Lung (tissue), 16 donors: ENCODE results near the gene NSG2. TPM values are rescaled to one million over a fixed set of nuclear protein-coding genes. Genes with fewer than 3 reads are reported as not detected.

ENCODE experiments used
- ATAC-seq: fragments of 200-7000 bp; cut with Tn5 transposase; one replicate; pipeline ENCODE4 v1.9.1; 2020; ENCODE audit warnings: moderate number of reproducible peaks; ENCODE audit not compliant: insufficient read depth, low FRiP score
- DNase-seq, 3 donors: peaks; one replicate each; pipeline ENCODE4 v3.0.0-alpha.2; 2013 to 2017
- H3K27ac ChIP-seq, 2 donors: one replicate each; pipeline ENCODE4 v1.5.1; 2013; ENCODE audit warnings: mild to moderate bottlenecking in 2 of 2, moderate library complexity in 2 of 2, control low read depth in 1 of 2, inconsistent platforms in 1 of 2, low read depth in 1 of 2, low read length in 1 of 2
- H3K27me3 ChIP-seq, 3 donors: one replicate each; pipeline ENCODE4 v1.5.1; 2013; ENCODE audit warnings: low read length in 2 of 3; ENCODE audit not compliant: control insufficient read depth in 3 of 3, insufficient read depth in 3 of 3
- H3K36me3 ChIP-seq, 4 donors: one replicate each; pipeline ENCODE4 v1.5.1; 2013; ENCODE audit warnings: low read length in 4 of 4, mild to moderate bottlenecking in 1 of 4, moderate library complexity in 1 of 4; ENCODE audit not compliant: control insufficient read depth in 4 of 4, insufficient read depth in 4 of 4
- H3K4me1 ChIP-seq, 5 donors: one replicate each; pipeline ENCODE4 v1.5.1; 2013; ENCODE audit warnings: low read length in 5 of 5, mild to moderate bottlenecking in 2 of 5, moderate library complexity in 1 of 5; ENCODE audit not compliant: control insufficient read depth in 5 of 5, insufficient read depth in 5 of 5
- H3K4me3 ChIP-seq: one replicate; pipeline ENCODE4 v1.5.1; 2013; ENCODE audit warnings: mild to moderate bottlenecking, control low read depth, moderate library complexity
- H3K9ac ChIP-seq, 2 donors: one replicate each; pipeline ENCODE4 v1.5.1; 2013; ENCODE audit warnings: low read length in 2 of 2, control low read depth in 1 of 2; ENCODE audit not compliant: insufficient read depth in 1 of 2
- H3K9me3 ChIP-seq, 4 donors: one replicate each; pipeline ENCODE4 v1.5.1; 2013; ENCODE audit warnings: low read length in 3 of 4, mild to moderate bottlenecking in 1 of 4, moderate library complexity in 1 of 4; ENCODE audit not compliant: control insufficient read depth in 4 of 4, insufficient read depth in 3 of 4
- WGBS, 2 donors: extraction: QIAGEN DNeasy Blood & Tissue Kit; methylation state at CpG; one replicate each; pipeline ENCODE4 v1.1.7; 2013; 5-methylcytosine and 5-hydroxymethylcytosine counted together
- long read RNA-seq, 5 donors: transcript quantifications; one replicate each; lab custom pipeline, GENCODE V29; 2026
- polyA plus RNA-seq, 2 donors: library from polyadenylated mRNA; stranded (reverse); fragments of 200-250 nt; gene quantifications; one replicate each; pipeline ENCODE4 v1.2.1, GENCODE V29; 2013
- total RNA-seq, 2 donors: library from RNA; depleted of rRNA in 1 of 2; stranded (reverse); fragments of >200 nt in 1 of 2; gene quantifications; one replicate each; pipeline ENCODE4 v1.2.1, GENCODE V29; 2014 to 2021
- TF ChIP-seq, protein P1 (sequence below): IDR thresholded peaks from 2 replicates; pipeline ENCODE4 v1.5.1; 2012; ENCODE audit warnings: mild to moderate bottlenecking; ENCODE audit errors: control extremely low read depth, extremely low read depth
- donor health status: control.
- donor health status: control.
- donor health status: Bipolar disorder and iron deficiency.
- donor health status: healthy.
- donor health status: DM: yes; HTN: yes; CAD: no.

NSG2 gene
- 1 to 10 TPM in 1 of 2 donors, not detected in 1; 1.6 TPM for total RNA-seq
- under 1 TPM; 0.13 to 0.16 TPM for polyA plus RNA-seq
- long read RNA-seq, donor 1: 0 reads
- long read RNA-seq, donor 2: 0 reads
- long read RNA-seq, donor 3: 0 reads
- long read RNA-seq, donor 4: 0 reads
- long read RNA-seq, donor 5, partial matches to known transcripts: 0 of 1 reads
- long read RNA-seq, donor 5, other reads (novel, unspliced or antisense): 0 of 1 reads

DNA sequence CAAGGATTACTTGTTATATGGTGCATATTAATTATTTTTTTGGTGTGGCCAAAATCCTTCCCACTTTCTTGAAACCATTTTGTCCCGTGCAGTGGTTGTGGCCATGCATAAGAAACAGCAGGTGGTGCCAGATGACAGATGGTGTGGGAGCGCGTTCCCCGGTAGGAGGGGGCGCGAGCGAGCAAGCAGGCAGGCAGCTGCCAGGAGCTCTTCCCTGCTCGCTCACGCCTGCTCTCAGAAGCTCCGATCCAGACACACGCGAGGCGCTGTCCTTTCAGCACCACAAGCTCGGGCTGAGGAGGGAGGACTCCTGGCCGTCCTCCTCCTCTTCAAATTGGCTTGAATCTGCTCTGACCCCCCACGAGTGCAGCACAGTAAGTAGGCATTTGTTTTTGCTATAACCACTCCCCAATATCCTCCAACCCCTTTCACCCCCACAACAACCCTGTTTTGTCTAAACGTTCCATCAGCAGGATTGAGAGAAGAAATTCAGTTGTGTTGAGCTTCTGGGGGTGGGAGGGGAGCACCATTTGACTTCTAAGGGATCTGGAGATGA lies at the start of gene NSG2:
Gene NSG2 (plus strand): TSS at position 237 of the 556 bp plus-strand sequence. CDS start 1,050 bp downstream, outside the sequence.
- Histone ChIP-seq H3K36me3 (no peaks in the 10 kb centered on the region), H3K27me3 (no peaks in the 10 kb centered on the region), H3K4me3 (no peak within 1 kb of the TSS), H3K9ac (no peak within 1 kb of the TSS), H3K4me1 (no peaks in the 10 kb centered on the region), H3K27ac (no peak within 1 kb of the TSS), H3K9me3 (no peaks in the 10 kb centered on the region)
- peak; percentile 95 to 98 (median 96) for DNase-seq
- 4 to 5% methylated on average over 17 of the region's 17 CpGs for WGBS, 2 donors
- peak; percentile 75 for ATAC-seq
- TF ChIP-seq, protein P1, sequence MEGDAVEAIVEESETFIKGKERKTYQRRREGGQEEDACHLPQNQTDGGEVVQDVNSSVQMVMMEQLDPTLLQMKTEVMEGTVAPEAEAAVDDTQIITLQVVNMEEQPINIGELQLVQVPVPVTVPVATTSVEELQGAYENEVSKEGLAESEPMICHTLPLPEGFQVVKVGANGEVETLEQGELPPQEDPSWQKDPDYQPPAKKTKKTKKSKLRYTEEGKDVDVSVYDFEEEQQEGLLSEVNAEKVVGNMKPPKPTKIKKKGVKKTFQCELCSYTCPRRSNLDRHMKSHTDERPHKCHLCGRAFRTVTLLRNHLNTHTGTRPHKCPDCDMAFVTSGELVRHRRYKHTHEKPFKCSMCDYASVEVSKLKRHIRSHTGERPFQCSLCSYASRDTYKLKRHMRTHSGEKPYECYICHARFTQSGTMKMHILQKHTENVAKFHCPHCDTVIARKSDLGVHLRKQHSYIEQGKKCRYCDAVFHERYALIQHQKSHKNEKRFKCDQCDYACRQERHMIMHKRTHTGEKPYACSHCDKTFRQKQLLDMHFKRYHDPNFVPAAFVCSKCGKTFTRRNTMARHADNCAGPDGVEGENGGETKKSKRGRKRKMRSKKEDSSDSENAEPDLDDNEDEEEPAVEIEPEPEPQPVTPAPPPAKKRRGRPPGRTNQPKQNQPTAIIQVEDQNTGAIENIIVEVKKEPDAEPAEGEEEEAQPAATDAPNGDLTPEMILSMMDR: peak; percentile 18

DNA sequence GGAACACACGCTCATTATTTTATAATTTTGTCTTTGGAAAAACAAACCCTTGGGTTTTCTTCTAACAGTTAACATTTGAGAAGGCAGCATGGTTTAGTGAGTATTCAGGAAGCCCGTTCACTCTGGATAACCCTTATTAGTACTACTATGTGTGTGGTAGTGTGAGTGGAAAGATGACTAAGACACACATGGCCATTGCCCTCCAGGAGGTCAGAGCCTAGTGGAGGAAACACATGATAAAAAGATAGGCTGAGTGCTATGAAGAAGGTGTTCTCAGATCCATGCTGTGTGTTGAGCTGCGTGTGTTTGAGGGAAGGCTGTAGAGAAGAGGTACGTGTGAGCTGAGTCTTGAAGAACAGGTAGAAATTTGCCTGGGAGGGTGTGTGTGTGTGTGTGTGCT lies 48.2 kb upstream of the NSG2 start:
- Histone ChIP-seq H3K9me3 (no peaks in the 10 kb centered on the region), H3K36me3 (no peaks in the 10 kb centered on the region), H3K4me1 (peaks cover 0 to 41% (median 9%) of the 10 kb centered on the region in 5 donors), H3K27ac (no peak overlapping the region), H3K27me3 (no peaks in the 10 kb centered on the region), H3K4me3 (no peak overlapping the region), H3K9ac (no peak overlapping the region)
- peak in 1 of 3 donors; percentile 13 for DNase-seq
- ATAC-seq: no peak
- TF ChIP-seq, protein P1: no peak
- 75 to 89% methylated on average over 4 of the region's 4 CpGs for WGBS, 2 donors

DNA sequence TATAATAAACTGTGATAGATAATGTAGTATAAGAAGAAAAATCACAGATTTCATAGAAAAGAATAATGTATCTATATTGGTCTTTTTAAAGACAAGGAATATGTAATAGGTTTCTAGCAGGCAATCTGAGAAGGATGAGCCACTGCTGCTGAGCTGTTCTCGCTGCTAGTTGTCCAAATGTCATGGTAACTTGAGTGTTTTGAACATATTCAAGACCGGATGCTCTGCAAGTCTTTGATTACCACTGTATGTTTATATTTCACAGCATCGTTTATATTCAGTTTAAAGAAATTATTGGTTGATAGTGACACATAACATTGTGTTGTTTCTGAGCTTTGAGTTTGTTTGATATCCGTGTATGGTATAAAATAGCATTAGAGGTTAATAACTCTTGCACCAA lies 47.0 kb upstream of the NSG2 start:
- Histone ChIP-seq H3K9ac (no peak overlapping the region), H3K9me3 (no peaks in the 10 kb centered on the region), H3K4me3 (no peak overlapping the region), H3K36me3 (no peaks in the 10 kb centered on the region), H3K27ac (no peak overlapping the region), H3K4me1 (peaks cover 0 to 48% (median 9%) of the 10 kb centered on the region in 5 donors), H3K27me3 (no peaks in the 10 kb centered on the region)
- ATAC-seq (no peak), DNase-seq (peak; percentile 75 to 96 (median 93))
- TF ChIP-seq, protein P1: no peak
- 52 to 67% methylated on average over 4 of the region's 4 CpGs for WGBS, 2 donors
